HG03439 (cell line): ENCODE data around the gene KLHDC8A.

Source experiments
- ATAC-seq: cut with Tn5 transposase; IDR thresholded peaks from one replicate; pipeline ENCODE4 v1.9.1; 2021; ENCODE audit warnings: mild to moderate bottlenecking, moderate library complexity; ENCODE audit not compliant: unreplicated experiment

KLHDC8A gene

GRCh38 chr1:205345761-205346160 lies 11.0 kb downstream of the KLHDC8A start:
- ATAC-seq = no peak

- no peak for ATAC-seq
Measured at GRCh38 chr1:205344066-205344928, 12.4 kb downstream of the KLHDC8A start.

- no peak for ATAC-seq
Measured at GRCh38 chr1:205343431-205344065, 13.2 kb downstream of the KLHDC8A start.

GRCh38 chr1:205342986-205343385 lies 13.7 kb downstream of the KLHDC8A start:
- ATAC-seq = no peak

GRCh38 chr1:205340676-205341075 lies 16.0 kb downstream of the KLHDC8A start:
- no peak for ATAC-seq

GRCh38 chr1:205339717-205340116 lies 17.0 kb downstream of the KLHDC8A start:
- ATAC-seq = peak; percentile 67

GRCh38 chr1:205339197-205339702 lies 17.5 kb downstream of the KLHDC8A start:
- ATAC-seq = no peak

GRCh38 chr1:205338011-205338410 lies 18.7 kb downstream of the KLHDC8A start:
- ATAC-seq = no peak

- no peak for ATAC-seq
Measured at GRCh38 chr1:205337481-205337880, 19.2 kb downstream of the KLHDC8A start.

GRCh38 chr1:205335692-205336091 lies 21.0 kb downstream of the KLHDC8A start:
- no peak for ATAC-seq

GRCh38 chr1:205332015-205332791 lies 24.5 kb downstream of the KLHDC8A start:
- ATAC-seq = no peak

GRCh38 chr1:205330150-205330549 lies 26.6 kb downstream of the KLHDC8A start:
- no peak for ATAC-seq

GRCh38 chr1:205329719-205330118 lies 27.0 kb downstream of the KLHDC8A start:
- no peak for ATAC-seq

GRCh38 chr1:205328476-205328875 lies 28.2 kb downstream of the KLHDC8A start:
- ATAC-seq = no peak

GRCh38 chr1:205326812-205327466 lies 29.8 kb downstream of the KLHDC8A start:
- no peak for ATAC-seq

- ATAC-seq = no peak
Measured at GRCh38 chr1:205325334-205325884, 31.3 kb downstream of the KLHDC8A start.

- no peak for ATAC-seq
Measured at GRCh38 chr1:205324781-205325180, 31.9 kb downstream of the KLHDC8A start.

- no peak for ATAC-seq
Measured at GRCh38 chr1:205323794-205324193, 32.9 kb downstream of the KLHDC8A start.

GRCh38 chr1:205321959-205322283 lies 34.8 kb downstream of the KLHDC8A start:
- ATAC-seq = no peak

GRCh38 chr1:205321162-205321958 lies 35.4 kb downstream of the KLHDC8A start, which contains the start of gene NUAK2:
NUAK2 (minus strand) TSS chr1:205321745; CDS start chr1:205321628, 117 bp downstream.
- no peak for ATAC-seq
